Vagina (tissue), 2 donors: Measurements from ENCODE around the gene PTPRE.

Source experiments
- POLR2AphosphoS5 ChIP-seq, 2 donors: sonication (generic); formaldehyde crosslinking; IDR thresholded peaks; one replicate each; pipeline ENCODE4 v1.9.0; 2017; ENCODE audit warnings: antibody characterized with exemption in 2 of 2, mild to moderate bottlenecking in 2 of 2, low read depth in 1 of 2; ENCODE audit not compliant: insufficient read depth in 1 of 2
- TF ChIP-seq, protein P1 (sequence below), 3 experiments: fragments of 450-650 bp in 2 of 3; fragments of 200-600 bp in 1 of 3; sonication (generic) in 1 of 3; IDR thresholded peaks; one replicate each; pipeline ENCODE4 v1.5.1; 2017 to 2019; ENCODE audit warnings: antibody characterized with exemption in 3 of 3, mild to moderate bottlenecking in 2 of 3, moderate library complexity in 2 of 3

GRCh38 chr10:127982601-127983000 lies 75.7 kb downstream of the PTPRE start:
- TF ChIP-seq, protein P1, sequence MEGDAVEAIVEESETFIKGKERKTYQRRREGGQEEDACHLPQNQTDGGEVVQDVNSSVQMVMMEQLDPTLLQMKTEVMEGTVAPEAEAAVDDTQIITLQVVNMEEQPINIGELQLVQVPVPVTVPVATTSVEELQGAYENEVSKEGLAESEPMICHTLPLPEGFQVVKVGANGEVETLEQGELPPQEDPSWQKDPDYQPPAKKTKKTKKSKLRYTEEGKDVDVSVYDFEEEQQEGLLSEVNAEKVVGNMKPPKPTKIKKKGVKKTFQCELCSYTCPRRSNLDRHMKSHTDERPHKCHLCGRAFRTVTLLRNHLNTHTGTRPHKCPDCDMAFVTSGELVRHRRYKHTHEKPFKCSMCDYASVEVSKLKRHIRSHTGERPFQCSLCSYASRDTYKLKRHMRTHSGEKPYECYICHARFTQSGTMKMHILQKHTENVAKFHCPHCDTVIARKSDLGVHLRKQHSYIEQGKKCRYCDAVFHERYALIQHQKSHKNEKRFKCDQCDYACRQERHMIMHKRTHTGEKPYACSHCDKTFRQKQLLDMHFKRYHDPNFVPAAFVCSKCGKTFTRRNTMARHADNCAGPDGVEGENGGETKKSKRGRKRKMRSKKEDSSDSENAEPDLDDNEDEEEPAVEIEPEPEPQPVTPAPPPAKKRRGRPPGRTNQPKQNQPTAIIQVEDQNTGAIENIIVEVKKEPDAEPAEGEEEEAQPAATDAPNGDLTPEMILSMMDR (IDR thresholded peaks at IDR 0.05), result no peak
- TF ChIP-seq POLR2AphosphoS5 (IDR thresholded peaks at IDR 0.05; ENCODE audit: insufficient read depth in 1 of 2, low read depth in 1 of 2), result no peak
